GM12878 (cell line): ENCODE measurements around the gene SMCO1. TPM values are rescaled to one million over a fixed set of nuclear protein-coding genes. Genes with fewer than 3 reads are reported as not detected.

ENCODE experiments used
- ATAC-seq: fragments of 200-7000 bp; cut with Tn5 transposase; 3 replicates; pipeline ENCODE4 v1.9.1; 2020; ENCODE audit warnings: mild to moderate bottlenecking, moderate library complexity
- BruUV-seq: library from RNA; stranded (reverse); fragments of 400-500 nt; replicated peaks from 2 replicates; lab custom pipeline; 2021; lab: Mats Ljungman, UMichigan
- CTCF ChIA-PET: fragments of 300-600 bp; sonication (Branson Sonifier 250); formaldehyde crosslinking; extraction: SDS; loops from one replicate; lab custom pipeline; 2021; ENCODE audit warnings: inconsistent platforms; lab: Yijun Ruan, JAX
- POLR2A ChIA-PET: fragments of 350-600 bp; formaldehyde crosslinking; extraction: SDS; loops from one replicate; lab custom pipeline; 2021; ENCODE audit warnings: inconsistent platforms; lab: Charles Lee
- RAD21 ChIA-PET: fragments of 300-600 bp; sonication (Branson Sonifier 250); formaldehyde crosslinking; loops from one replicate; lab custom pipeline; 2023; ENCODE audit warnings: antibody characterized with exemption; ENCODE audit not compliant: unreplicated experiment; lab: Charles Lee
- SMC1A ChIA-PET: fragments of 300-600 bp; sonication (Branson Sonifier 250); formaldehyde crosslinking; loops from one replicate; lab custom pipeline; 2023; ENCODE audit not compliant: unreplicated experiment, uncharacterized antibody; lab: Charles Lee
- DNase-seq: peaks from one replicate; pipeline ENCODE4 v3.0.0-alpha.2; 2011; ENCODE audit warnings: low read depth, low spot score
- FAIRE-seq: peaks from 3 replicates; lab custom pipeline; 2011; peaks lifted over from hg19 to GRCh38; lab: Jason Lieb, UNC
- H2AFZ ChIP-seq: 2 replicates; pipeline ENCODE4 v1.6.0; 2011; ENCODE audit warnings: low read depth, low read length, control low read depth; ENCODE audit not compliant: control insufficient read depth
- H3K27ac ChIP-seq: 2 replicates; pipeline ENCODE4 v1.5.1; 2011; ENCODE audit warnings: control low read depth; ENCODE audit not compliant: control insufficient read depth, insufficient read depth
- H3K27me3 ChIP-seq, 2 experiments: replicated peaks in 1 of 2; 2 replicates each; pipeline versions ENCODE4 v1.6.0 to v1.6.1; 2011; ENCODE audit warnings: low read length in 1 of 2; ENCODE audit not compliant: control insufficient read depth in 2 of 2, insufficient read depth in 2 of 2
- H3K36me3 ChIP-seq, 2 experiments: 2 replicates each; pipeline ENCODE4 v1.5.1; 2011; ENCODE audit warnings: low read length in 1 of 2; ENCODE audit not compliant: control insufficient read depth in 2 of 2, insufficient read depth in 2 of 2
- H3K4me1 ChIP-seq: 2 replicates; pipeline ENCODE4 v1.6.1; 2011; ENCODE audit warnings: mild to moderate bottlenecking, low read length, moderate library complexity, mixed read lengths; ENCODE audit not compliant: control insufficient read depth, insufficient read depth
- H3K4me2 ChIP-seq: 2 replicates; pipeline ENCODE4 v1.6.0; 2011; ENCODE audit warnings: control low read depth; ENCODE audit not compliant: control insufficient read depth, insufficient read depth
- H3K4me3 ChIP-seq: fragments of 200-600 bp; sonication (generic); 2 replicates; pipeline ENCODE4 v1.5.1; 2016
- H3K79me2 ChIP-seq: 2 replicates; pipeline ENCODE4 v1.6.0; 2011; ENCODE audit warnings: low read length; ENCODE audit not compliant: control insufficient read depth, insufficient read depth
- H3K9ac ChIP-seq: 2 replicates; pipeline ENCODE4 v1.8.0; 2011; ENCODE audit warnings: low read length, control low read depth, mixed read lengths; ENCODE audit not compliant: control insufficient read depth, insufficient read depth
- H3K9me3 ChIP-seq: replicated peaks from 3 replicates; pipeline ENCODE4 v1.5.1; 2011; ENCODE audit warnings: mild to moderate bottlenecking, low read length; ENCODE audit not compliant: control insufficient read depth, insufficient read depth
- H4K20me1 ChIP-seq: 2 replicates; pipeline ENCODE4 v1.6.0; 2011; ENCODE audit not compliant: control insufficient read depth, insufficient read depth
- ESRRA ChIP-seq: IDR thresholded peaks from 2 replicates; pipeline ENCODE4 v1.6.1; 2012; ENCODE audit warnings: mild to moderate bottlenecking, low read length, improper control_type of control experiment
- KAT2A ChIP-seq: conservative IDR thresholded peaks from 2 replicates; pipeline ENCODE4 v1.6.1; 2011; ENCODE audit warnings: low read depth, low read length; ENCODE audit not compliant: control insufficient read depth
- MAX ChIP-seq: IDR thresholded peaks from 2 replicates; pipeline ENCODE4 v1.6.1; 2012; ENCODE audit warnings: low read depth, low read length, improper control_type of control experiment
- NR2C2 ChIP-seq: IDR thresholded peaks from 2 replicates; pipeline ENCODE4 v1.6.1; 2011; ENCODE audit warnings: borderline replicate concordance, low read depth; ENCODE audit not compliant: control insufficient read depth, insufficient read length
- NR2F1 ChIP-seq: fragments of 450-650 bp; conservative IDR thresholded peaks from 2 replicates; pipeline ENCODE4 v1.6.1; 2017; ENCODE audit warnings: mild to moderate bottlenecking
- RELA ChIP-seq: fragments of 450-650 bp; IDR thresholded peaks from 2 replicates; pipeline ENCODE4 v1.8.0; 2014; ENCODE audit warnings: borderline replicate concordance; ENCODE audit not compliant: partially characterized antibody
- SMAD5 ChIP-seq: IDR thresholded peaks from 2 replicates; pipeline ENCODE4 v1.6.1; 2016; ENCODE audit warnings: antibody characterized with exemption, low read depth
- WGBS: methylation state at CpG from one replicate; pipeline ENCODE4 v1.1.6; 2016; ENCODE audit warnings: low lambda C conversion rate; ENCODE audit not compliant: insufficient replicate concordance, insufficient coverage; ENCODE audit errors: missing lambda C conversion rate; 5-methylcytosine and 5-hydroxymethylcytosine counted together
- in situ Hi-C: fragments of 300-500 bp; cut with MboI; formaldehyde crosslinking; loops from 9 replicates; pipeline ENCODE4 v1.14.3; 2018; ENCODE audit warnings: mixed read lengths
- intact Hi-C: fragments of 100-400 bp; cut with micrococcal nuclease; formaldehyde crosslinking; loops from one replicate; pipeline ENCODE4 v1.14.2; 2022; ENCODE audit not compliant: unreplicated experiment
- polyA plus RNA-seq, 11 experiments: library from polyadenylated mRNA; depleted of rRNA in 4 of 11; unstranded in 6 of 11; stranded (reverse) in 5 of 11; fragments of >200 nt; fragmentation: Nextera tagmentation in 4 of 11; fragmentation: Illumina TruSeq in 1 of 11; extraction: Ambion mirVana in 4 of 11; extraction: Trizol in 1 of 11; gene quantifications; 1 replicate in 1 of 11; 2 replicates in 10 of 11; pipeline versions ENCODE4 v1.2.1 to v1.2.3, GENCODE V29; 2011 to 2016; ENCODE audit warnings: inconsistent platforms in 2 of 11, missing spikeins in 2 of 11, low read depth in 1 of 11
- total RNA-seq, 4 experiments: library from RNA; depleted of rRNA in 3 of 4; stranded (reverse); fragments of >200 nt in 3 of 4; fragmentation: Illumina TruSeq in 1 of 4; extraction: Trizol in 1 of 4; gene quantifications; 2 replicates each; pipeline versions ENCODE4 v1.2.1 to v1.2.3, GENCODE V29; 2013 to 2021
- TF ChIP-seq, protein P1 (sequence below): fragments of 450-650 bp; IDR thresholded peaks from 2 replicates; pipeline ENCODE4 v1.6.1; 2017; ENCODE audit warnings: mild to moderate bottlenecking, moderate library complexity
- TF ChIP-seq, protein P2 (sequence below): fragments of 450-650 bp; IDR thresholded peaks from 2 replicates; pipeline ENCODE4 v1.6.1; 2018; ENCODE audit warnings: mild to moderate bottlenecking, low read depth, moderate library complexity; ENCODE audit not compliant: partially characterized antibody
- TF ChIP-seq, protein P3 (sequence below): IDR thresholded peaks from 2 replicates; pipeline ENCODE4 v1.6.1; 2011; ENCODE audit warnings: low read depth, low read length, improper control_type of control experiment, borderline replicate concordance
- TF ChIP-seq, protein P4 (sequence below): IDR thresholded peaks from 2 replicates; pipeline ENCODE4 v1.6.1; 2011; ENCODE audit warnings: mild to moderate bottlenecking, low read depth, low read length, moderate library complexity; ENCODE audit not compliant: insufficient replicate concordance
- TF ChIP-seq, protein P5 (sequence below): fragments of 450-650 bp; IDR thresholded peaks from 2 replicates; pipeline ENCODE4 v1.6.1; 2014; ENCODE audit warnings: mild to moderate bottlenecking

Gene SMCO1
- total and polyA plus RNA-seq, 10 of the 15 experiments (the other 5 are each of a cell fraction or from before 2014, with no cell fraction given), result 0.05 TPM; not detected in 9

DNA sequence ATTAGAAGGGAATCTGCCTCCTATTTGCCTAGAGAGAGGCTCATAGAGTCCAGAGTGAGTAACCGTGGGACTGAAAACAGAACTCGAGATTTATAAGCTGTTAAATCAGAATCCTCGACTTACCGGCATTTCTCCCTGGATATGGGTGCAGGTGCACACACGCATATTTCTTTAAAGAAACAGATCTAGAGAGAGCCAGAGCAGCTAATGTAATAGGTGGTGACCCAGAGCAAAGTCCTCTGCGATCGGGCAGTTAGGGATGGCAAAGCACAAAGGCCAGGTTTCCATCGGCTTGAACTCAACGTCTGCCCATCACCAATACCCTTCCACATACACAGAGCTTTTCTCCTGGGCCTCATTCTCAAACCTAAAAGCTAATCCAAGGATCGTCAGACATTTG is 25.4 kb downstream of the SMCO1 start:
- FAIRE-seq (no peak), ATAC-seq (no peak), DNase-seq (no peak)
- Histone ChIP-seq H3K27ac (no peak overlapping the region), H2AFZ (no peak overlapping the region), H3K27me3 (no peaks in the 10 kb centered on the region), H3K9me3 (no peaks in the 10 kb centered on the region; the same call in 2 of the 3 replicates), H3K79me2 (peaks cover 61% of the 10 kb centered on the region), H3K4me1 (no peaks in the 10 kb centered on the region), H3K36me3 (peaks cover 7 to 24% of the 10 kb centered on the region in 2 experiments), H3K4me2 (no peak overlapping the region), H4K20me1 (no peaks in the 10 kb centered on the region; the same call in 1 of the 2 replicates), H3K9ac (no peak overlapping the region), H3K4me3 (no peak overlapping the region)
- BruUV-seq, result no TSS peak
- WGBS, result 91% methylated on average over 10 of the region's 10 CpGs
- intact Hi-C loops, result no loop called here
- CTCF ChIA-PET, result interaction anchor here (0.6 to 1.2 kb wide), 2 partner anchors 33 to 180 kb away, joined by 5 to 6 read pairs; no protein-coding TSS in a partner anchor
- POLR2A ChIA-PET, result interaction anchor here (0.8 to 1.3 kb wide), 2 partner anchors 16 to 79 kb away, joined by 3 to 6 read pairs; partner anchors contain the start of genes FBXO45 and WDR53
- in situ Hi-C loops, result no loop called here
- RAD21 ChIA-PET, result no interaction called here
- SMC1A ChIA-PET, result interaction anchor here (1.1 to 1.7 kb wide), 3 partner anchors 12 to 20 kb away, joined by 3 to 5 read pairs (median 3); no protein-coding TSS in a partner anchor
- TF ChIP-seq, protein P1, sequence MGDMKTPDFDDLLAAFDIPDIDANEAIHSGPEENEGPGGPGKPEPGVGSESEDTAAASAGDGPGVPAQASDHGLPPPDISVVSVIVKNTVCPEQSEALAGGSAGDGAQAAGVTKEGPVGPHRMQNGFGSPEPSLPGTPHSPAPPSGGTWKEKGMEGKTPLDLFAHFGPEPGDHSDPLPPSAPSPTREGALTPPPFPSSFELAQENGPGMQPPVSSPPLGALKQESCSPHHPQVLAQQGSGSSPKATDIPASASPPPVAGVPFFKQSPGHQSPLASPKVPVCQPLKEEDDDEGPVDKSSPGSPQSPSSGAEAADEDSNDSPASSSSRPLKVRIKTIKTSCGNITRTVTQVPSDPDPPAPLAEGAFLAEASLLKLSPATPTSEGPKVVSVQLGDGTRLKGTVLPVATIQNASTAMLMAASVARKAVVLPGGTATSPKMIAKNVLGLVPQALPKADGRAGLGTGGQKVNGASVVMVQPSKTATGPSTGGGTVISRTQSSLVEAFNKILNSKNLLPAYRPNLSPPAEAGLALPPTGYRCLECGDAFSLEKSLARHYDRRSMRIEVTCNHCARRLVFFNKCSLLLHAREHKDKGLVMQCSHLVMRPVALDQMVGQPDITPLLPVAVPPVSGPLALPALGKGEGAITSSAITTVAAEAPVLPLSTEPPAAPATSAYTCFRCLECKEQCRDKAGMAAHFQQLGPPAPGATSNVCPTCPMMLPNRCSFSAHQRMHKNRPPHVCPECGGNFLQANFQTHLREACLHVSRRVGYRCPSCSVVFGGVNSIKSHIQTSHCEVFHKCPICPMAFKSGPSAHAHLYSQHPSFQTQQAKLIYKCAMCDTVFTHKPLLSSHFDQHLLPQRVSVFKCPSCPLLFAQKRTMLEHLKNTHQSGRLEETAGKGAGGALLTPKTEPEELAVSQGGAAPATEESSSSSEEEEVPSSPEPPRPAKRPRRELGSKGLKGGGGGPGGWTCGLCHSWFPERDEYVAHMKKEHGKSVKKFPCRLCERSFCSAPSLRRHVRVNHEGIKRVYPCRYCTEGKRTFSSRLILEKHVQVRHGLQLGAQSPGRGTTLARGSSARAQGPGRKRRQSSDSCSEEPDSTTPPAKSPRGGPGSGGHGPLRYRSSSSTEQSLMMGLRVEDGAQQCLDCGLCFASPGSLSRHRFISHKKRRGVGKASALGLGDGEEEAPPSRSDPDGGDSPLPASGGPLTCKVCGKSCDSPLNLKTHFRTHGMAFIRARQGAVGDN, result no peak
- TF ChIP-seq, protein P2, sequence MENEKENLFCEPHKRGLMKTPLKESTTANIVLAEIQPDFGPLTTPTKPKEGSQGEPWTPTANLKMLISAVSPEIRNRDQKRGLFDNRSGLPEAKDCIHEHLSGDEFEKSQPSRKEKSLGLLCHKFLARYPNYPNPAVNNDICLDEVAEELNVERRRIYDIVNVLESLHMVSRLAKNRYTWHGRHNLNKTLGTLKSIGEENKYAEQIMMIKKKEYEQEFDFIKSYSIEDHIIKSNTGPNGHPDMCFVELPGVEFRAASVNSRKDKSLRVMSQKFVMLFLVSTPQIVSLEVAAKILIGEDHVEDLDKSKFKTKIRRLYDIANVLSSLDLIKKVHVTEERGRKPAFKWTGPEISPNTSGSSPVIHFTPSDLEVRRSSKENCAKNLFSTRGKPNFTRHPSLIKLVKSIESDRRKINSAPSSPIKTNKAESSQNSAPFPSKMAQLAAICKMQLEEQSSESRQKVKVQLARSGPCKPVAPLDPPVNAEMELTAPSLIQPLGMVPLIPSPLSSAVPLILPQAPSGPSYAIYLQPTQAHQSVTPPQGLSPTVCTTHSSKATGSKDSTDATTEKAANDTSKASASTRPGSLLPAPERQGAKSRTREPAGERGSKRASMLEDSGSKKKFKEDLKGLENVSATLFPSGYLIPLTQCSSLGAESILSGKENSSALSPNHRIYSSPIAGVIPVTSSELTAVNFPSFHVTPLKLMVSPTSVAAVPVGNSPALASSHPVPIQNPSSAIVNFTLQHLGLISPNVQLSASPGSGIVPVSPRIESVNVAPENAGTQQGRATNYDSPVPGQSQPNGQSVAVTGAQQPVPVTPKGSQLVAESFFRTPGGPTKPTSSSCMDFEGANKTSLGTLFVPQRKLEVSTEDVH, result no peak
- no peak for TF ChIP-seq NR2F1
- TF ChIP-seq SMAD5, result no peak
- TF ChIP-seq, protein P3, sequence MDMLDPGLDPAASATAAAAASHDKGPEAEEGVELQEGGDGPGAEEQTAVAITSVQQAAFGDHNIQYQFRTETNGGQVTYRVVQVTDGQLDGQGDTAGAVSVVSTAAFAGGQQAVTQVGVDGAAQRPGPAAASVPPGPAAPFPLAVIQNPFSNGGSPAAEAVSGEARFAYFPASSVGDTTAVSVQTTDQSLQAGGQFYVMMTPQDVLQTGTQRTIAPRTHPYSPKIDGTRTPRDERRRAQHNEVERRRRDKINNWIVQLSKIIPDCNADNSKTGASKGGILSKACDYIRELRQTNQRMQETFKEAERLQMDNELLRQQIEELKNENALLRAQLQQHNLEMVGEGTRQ, result no peak
- TF ChIP-seq RELA, result no peak
- TF ChIP-seq MAX, result no peak
- TF ChIP-seq NR2C2, result no peak
- TF ChIP-seq, protein P4, sequence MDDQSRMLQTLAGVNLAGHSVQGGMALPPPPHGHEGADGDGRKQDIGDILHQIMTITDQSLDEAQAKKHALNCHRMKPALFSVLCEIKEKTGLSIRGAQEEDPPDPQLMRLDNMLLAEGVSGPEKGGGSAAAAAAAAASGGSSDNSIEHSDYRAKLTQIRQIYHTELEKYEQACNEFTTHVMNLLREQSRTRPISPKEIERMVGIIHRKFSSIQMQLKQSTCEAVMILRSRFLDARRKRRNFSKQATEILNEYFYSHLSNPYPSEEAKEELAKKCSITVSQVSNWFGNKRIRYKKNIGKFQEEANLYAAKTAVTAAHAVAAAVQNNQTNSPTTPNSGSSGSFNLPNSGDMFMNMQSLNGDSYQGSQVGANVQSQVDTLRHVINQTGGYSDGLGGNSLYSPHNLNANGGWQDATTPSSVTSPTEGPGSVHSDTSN, result no peak
- no peak for TF ChIP-seq KAT2A
- no peak for TF ChIP-seq ESRRA
- TF ChIP-seq, protein P5, sequence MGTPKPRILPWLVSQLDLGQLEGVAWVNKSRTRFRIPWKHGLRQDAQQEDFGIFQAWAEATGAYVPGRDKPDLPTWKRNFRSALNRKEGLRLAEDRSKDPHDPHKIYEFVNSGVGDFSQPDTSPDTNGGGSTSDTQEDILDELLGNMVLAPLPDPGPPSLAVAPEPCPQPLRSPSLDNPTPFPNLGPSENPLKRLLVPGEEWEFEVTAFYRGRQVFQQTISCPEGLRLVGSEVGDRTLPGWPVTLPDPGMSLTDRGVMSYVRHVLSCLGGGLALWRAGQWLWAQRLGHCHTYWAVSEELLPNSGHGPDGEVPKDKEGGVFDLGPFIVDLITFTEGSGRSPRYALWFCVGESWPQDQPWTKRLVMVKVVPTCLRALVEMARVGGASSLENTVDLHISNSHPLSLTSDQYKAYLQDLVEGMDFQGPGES, result no peak
